IPS DF 6.9 (cell line): Measurements from ENCODE around the gene NRXN3.

Source experiments
- DNase-seq: peaks from one replicate; pipeline ENCODE4 v3.0.0-alpha.2; 2013; ENCODE audit warnings: low read depth, low spot score
- H3K27ac ChIP-seq: one replicate; pipeline ENCODE4 v1.5.1; 2013; ENCODE audit warnings: low read length, control low read depth
- H3K27me3 ChIP-seq: 2 replicates; pipeline ENCODE4 v1.6.1; 2013; ENCODE audit warnings: mild to moderate bottlenecking, low read length; ENCODE audit not compliant: control insufficient read depth, insufficient read depth
- H3K36me3 ChIP-seq: 2 replicates; pipeline ENCODE4 v1.6.1; 2013; ENCODE audit warnings: low read length; ENCODE audit not compliant: control insufficient read depth, insufficient read depth
- H3K4me1 ChIP-seq: 2 replicates; pipeline ENCODE4 v1.6.1; 2013; ENCODE audit warnings: low read length; ENCODE audit not compliant: control insufficient read depth, insufficient read depth
- H3K4me3 ChIP-seq: 2 replicates; pipeline ENCODE4 v1.5.1; 2013; ENCODE audit warnings: mild to moderate bottlenecking, low read length
- H3K9me3 ChIP-seq: 2 replicates; pipeline ENCODE4 v1.6.1; 2013; ENCODE audit warnings: low read length, inconsistent platforms; ENCODE audit not compliant: control insufficient read depth, insufficient read depth
- WGBS: extraction: QIAGEN DNeasy Blood & Tissue Kit; methylation state at CpG from one replicate; pipeline ENCODE4 v1.1.7; 2013; ENCODE audit warnings: mixed read lengths, missing lambda C conversion rate; ENCODE audit not compliant: insufficient read length, insufficient coverage; 5-methylcytosine and 5-hydroxymethylcytosine counted together

The NRXN3 gene

GRCh38 chr14:79597566-79597965 is 1427.4 kb downstream of the NRXN3 start:
- H3K27ac ChIP-seq = no peak overlapping the region
- no peak overlapping the region for H3K4me3 ChIP-seq
- no peaks in the 10 kb centered on the region for H3K36me3 ChIP-seq
- no peak for DNase-seq
- no CpG with 5 or more reads among the region's 4 CpGs for WGBS
- no peaks in the 10 kb centered on the region for H3K4me1 ChIP-seq
- H3K9me3 ChIP-seq = no peaks in the 10 kb centered on the region
- no peaks in the 10 kb centered on the region for H3K27me3 ChIP-seq

GRCh38 chr14:79598339-79598738 is 1428.2 kb downstream of the NRXN3 start:
- H3K27ac ChIP-seq = no peak overlapping the region
- DNase-seq = no peak
- WGBS = no CpG with 5 or more reads among the region's 2 CpGs
- H3K4me1 ChIP-seq = no peaks in the 10 kb centered on the region
- no peak overlapping the region for H3K4me3 ChIP-seq
- H3K27me3 ChIP-seq = no peaks in the 10 kb centered on the region
- no peaks in the 10 kb centered on the region for H3K9me3 ChIP-seq
- no peaks in the 10 kb centered on the region for H3K36me3 ChIP-seq

GRCh38 chr14:79599239-79599638 is 1429.1 kb downstream of the NRXN3 start:
- Histone ChIP-seq H3K4me3 (no peak overlapping the region), H3K4me1 (no peaks in the 10 kb centered on the region), H3K36me3 (no peaks in the 10 kb centered on the region), H3K9me3 (no peaks in the 10 kb centered on the region), H3K27me3 (no peaks in the 10 kb centered on the region), H3K27ac (no peak overlapping the region)
- no peak for DNase-seq

GRCh38 chr14:79600406-79600805 is 1430.2 kb downstream of the NRXN3 start:
- no CpG with 5 or more reads among the region's 3 CpGs for WGBS

GRCh38 chr14:79601579-79601978 is 1431.4 kb downstream of the NRXN3 start:
- no peak for DNase-seq
- Histone ChIP-seq H3K9me3 (no peaks in the 10 kb centered on the region), H3K27me3 (no peaks in the 10 kb centered on the region), H3K27ac (no peak overlapping the region), H3K4me3 (no peak overlapping the region), H3K36me3 (no peaks in the 10 kb centered on the region), H3K4me1 (no peaks in the 10 kb centered on the region)
- no CpG with 5 or more reads among the region's 5 CpGs for WGBS

More at GRCh38 chr14:79600406-79600805, 1430.2 kb downstream of the NRXN3 start:
- H3K9me3 ChIP-seq = no peaks in the 10 kb centered on the region
- no peak overlapping the region for H3K4me3 ChIP-seq
- H3K36me3 ChIP-seq = no peaks in the 10 kb centered on the region
- no peak for DNase-seq
- H3K27ac ChIP-seq = no peak overlapping the region
- no peaks in the 10 kb centered on the region for H3K27me3 ChIP-seq
- H3K4me1 ChIP-seq = no peaks in the 10 kb centered on the region

GRCh38 chr14:79602045-79602444 is 1431.9 kb downstream of the NRXN3 start:
- Histone ChIP-seq H3K4me1 (no peaks in the 10 kb centered on the region), H3K4me3 (no peak overlapping the region), H3K9me3 (no peaks in the 10 kb centered on the region), H3K36me3 (no peaks in the 10 kb centered on the region), H3K27ac (no peak overlapping the region), H3K27me3 (no peaks in the 10 kb centered on the region)
- DNase-seq = no peak
- WGBS = no CpG with 5 or more reads among the region's 1 CpG

- no CpG with 5 or more reads among the region's 3 CpGs for WGBS
- Histone ChIP-seq H3K27ac (no peak overlapping the region), H3K9me3 (no peaks in the 10 kb centered on the region), H3K4me3 (no peak overlapping the region), H3K27me3 (no peaks in the 10 kb centered on the region), H3K4me1 (no peaks in the 10 kb centered on the region), H3K36me3 (no peaks in the 10 kb centered on the region)
- DNase-seq = no peak
These were observed 1432.6 kb downstream of the NRXN3 start for GRCh38 chr14:79602742-79603141.

GRCh38 chr14:79605849-79606248 is 1435.7 kb downstream of the NRXN3 start:
- H3K36me3 ChIP-seq = no peaks in the 10 kb centered on the region
- no CpG with 5 or more reads among the region's 4 CpGs for WGBS
- no peak for DNase-seq

GRCh38 chr14:79608446-79608845 is 1438.3 kb downstream of the NRXN3 start:
- Histone ChIP-seq H3K27ac (no peak overlapping the region), H3K36me3 (no peaks in the 10 kb centered on the region), H3K27me3 (no peaks in the 10 kb centered on the region), H3K9me3 (no peaks in the 10 kb centered on the region), H3K4me3 (no peak overlapping the region), H3K4me1 (no peaks in the 10 kb centered on the region)
- no CpG with 5 or more reads among the region's 3 CpGs for WGBS
- DNase-seq = no peak

More at GRCh38 chr14:79605849-79606248, 1435.7 kb downstream of the NRXN3 start:
- Histone ChIP-seq H3K9me3 (no peaks in the 10 kb centered on the region), H3K27ac (no peak overlapping the region), H3K4me1 (no peaks in the 10 kb centered on the region), H3K27me3 (no peaks in the 10 kb centered on the region), H3K4me3 (no peak overlapping the region)

GRCh38 chr14:79613625-79614024 is 1443.5 kb downstream of the NRXN3 start:
- no peak for DNase-seq
- no peaks in the 10 kb centered on the region for H3K4me1 ChIP-seq
- WGBS = no CpG with 5 or more reads among the region's 5 CpGs
- no peak overlapping the region for H3K4me3 ChIP-seq
- no peak overlapping the region for H3K27ac ChIP-seq
- H3K36me3 ChIP-seq = no peaks in the 10 kb centered on the region
- H3K27me3 ChIP-seq = no peaks in the 10 kb centered on the region
- H3K9me3 ChIP-seq = no peaks in the 10 kb centered on the region

GRCh38 chr14:79614448-79614847 is 1444.3 kb downstream of the NRXN3 start:
- Histone ChIP-seq H3K36me3 (no peaks in the 10 kb centered on the region), H3K27ac (no peak overlapping the region), H3K4me3 (no peak overlapping the region), H3K9me3 (no peaks in the 10 kb centered on the region), H3K4me1 (no peaks in the 10 kb centered on the region), H3K27me3 (no peaks in the 10 kb centered on the region)
- no peak for DNase-seq
- WGBS = no CpG with 5 or more reads among the region's 5 CpGs
